ENCODE data around the gene MRAP. TPM values are rescaled to one million over a fixed set of nuclear protein-coding genes. Genes with fewer than 3 reads are reported as not detected.
"Not testable (repeated sequence)": the region's sequence is repeated elsewhere in the genome, so short reads cannot be mapped to it uniquely, and the experiment has no call there.

Gene MRAP
- 0.31 TPM in 1 of 2 replicates, not detected in the other for total RNA-seq (2014; rRNA removed; shearing (Covaris generic))
- polyA plus RNA-seq (2015; cell fraction: cytosol; rRNA removed) = not detected in 2 replicates
- not detected in 2 replicates for polyA plus RNA-seq (2015; cell fraction: nucleus; rRNA removed)

DNA sequence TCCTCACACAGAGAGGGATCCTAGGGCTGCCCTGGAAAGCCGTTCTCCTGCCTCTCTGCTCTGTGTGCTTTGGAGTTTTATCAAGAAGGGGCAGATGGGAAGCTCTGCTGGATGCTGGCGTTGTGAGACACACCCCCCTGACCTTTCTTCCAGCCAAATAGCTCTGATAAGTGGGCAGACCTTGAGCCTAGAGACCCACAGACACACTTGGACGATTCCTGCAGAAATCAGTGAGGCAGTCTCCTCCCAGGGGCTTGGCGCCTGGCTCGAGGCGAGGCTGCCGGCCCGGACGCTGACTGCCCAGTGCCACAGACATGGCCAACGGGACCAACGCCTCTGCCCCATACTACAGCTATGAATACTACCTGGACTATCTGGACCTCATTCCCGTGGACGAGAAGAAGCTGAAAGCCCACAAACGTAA, at the start of gene MRAP:
MRAP (plus strand) TSS at position 198 of the 424 bp plus-strand sequence; CDS start at position 315, 117 bp downstream.
- no peak for DNase-seq (ENCODE audit: low read depth)

DNA sequence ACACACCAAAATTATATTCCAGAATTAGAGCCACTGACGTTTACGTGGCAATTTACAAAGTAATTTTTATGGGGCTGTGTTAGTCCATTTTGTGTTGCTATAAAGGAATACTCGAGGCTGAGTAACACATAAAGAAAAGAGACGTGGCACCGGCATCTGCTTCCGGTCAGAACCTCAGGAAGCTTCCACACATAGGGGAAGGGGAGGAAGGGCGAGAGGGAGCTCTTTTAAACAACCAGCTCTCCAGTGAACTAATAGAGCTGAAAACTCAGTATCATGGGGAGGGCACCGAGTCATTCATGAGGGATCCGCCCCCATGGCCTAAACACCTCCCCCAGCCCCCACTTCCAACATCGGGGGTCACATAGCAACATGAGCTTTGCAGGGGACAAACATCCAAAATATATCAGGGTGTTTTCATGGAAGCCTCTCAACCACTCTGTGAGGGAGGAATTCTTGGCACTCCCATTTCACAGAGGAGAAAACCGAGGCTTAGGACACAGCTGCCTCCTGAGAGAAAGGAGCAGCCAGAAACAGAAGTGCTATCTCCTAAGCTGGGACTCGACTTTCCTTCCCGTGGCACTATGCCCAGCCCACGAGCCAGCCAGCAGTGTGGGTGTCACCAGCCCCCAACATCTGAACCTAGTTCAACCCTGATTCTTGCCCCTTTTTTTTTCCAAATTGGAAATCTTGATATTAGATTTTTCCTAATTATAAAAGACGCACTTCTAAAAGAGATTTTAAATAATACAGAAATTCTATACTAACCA, 49.0 kb upstream of the MRAP start:
- no peak for DNase-seq (ENCODE audit: low read depth)

DNA sequence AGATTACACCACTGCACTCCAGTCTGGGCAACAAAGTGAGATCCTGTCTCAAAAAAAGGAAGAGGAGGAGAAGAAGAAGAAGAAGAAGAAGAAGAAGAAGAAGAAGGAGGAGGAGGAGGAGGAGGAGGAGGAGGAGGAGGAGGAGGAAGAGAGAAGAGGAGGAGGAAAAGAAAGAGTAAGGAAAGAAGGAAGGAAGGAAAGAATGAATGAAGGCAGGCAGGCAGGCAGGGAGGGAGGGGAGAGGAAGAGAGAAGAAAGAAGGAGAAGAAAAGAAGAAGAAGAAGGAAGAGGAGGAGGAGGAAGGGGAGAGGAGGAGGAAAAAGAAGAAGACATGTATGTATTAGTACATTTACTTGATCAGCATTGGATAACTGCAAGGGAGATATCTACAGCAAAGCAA, 46.5 kb upstream of the MRAP start:
- no peak for DNase-seq (ENCODE audit: low read depth)

DNA sequence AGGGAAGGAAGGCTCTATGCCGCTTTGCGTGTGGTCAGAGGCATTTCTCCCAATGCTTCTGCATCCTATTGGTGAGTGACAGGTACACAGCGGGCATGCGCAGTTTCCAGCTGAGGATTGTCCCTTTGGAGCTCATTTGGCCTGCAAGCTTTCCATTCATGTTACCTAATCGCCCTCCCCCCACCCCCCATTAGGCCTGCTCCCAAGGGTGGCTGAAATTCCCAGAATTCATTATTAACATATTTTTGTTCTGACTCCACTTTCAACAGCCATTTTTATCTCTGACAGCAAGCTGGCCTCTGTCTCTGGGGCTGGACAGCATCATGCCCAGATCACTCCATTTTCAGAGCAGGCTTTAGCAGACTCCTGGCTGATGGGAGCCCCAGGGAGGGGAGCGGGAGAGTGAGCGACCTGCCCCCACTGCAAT, 45.4 kb upstream of the MRAP start:
- DNase-seq (ENCODE audit: low read depth) = no peak

DNA sequence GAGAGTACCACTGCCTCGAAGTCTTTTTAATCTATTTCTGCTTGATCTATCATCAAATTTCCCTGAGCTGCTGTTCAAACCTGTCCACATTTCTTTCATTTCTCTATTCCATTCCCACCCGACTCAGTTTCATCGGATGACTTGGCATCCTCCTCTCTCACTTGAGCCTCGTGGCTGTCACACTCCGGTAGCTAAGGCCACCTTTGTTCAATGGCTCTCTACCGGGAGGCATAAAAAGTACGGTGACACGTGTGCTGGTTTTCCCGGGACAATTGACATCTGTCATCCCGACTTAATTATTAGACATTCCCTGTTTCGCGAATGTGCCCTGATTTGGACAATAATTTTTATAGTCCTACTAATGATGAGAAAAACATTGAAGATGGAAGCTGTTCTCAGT, 42.4 kb upstream of the MRAP start:
- DNase-seq (ENCODE audit: low read depth) = no peak

DNA sequence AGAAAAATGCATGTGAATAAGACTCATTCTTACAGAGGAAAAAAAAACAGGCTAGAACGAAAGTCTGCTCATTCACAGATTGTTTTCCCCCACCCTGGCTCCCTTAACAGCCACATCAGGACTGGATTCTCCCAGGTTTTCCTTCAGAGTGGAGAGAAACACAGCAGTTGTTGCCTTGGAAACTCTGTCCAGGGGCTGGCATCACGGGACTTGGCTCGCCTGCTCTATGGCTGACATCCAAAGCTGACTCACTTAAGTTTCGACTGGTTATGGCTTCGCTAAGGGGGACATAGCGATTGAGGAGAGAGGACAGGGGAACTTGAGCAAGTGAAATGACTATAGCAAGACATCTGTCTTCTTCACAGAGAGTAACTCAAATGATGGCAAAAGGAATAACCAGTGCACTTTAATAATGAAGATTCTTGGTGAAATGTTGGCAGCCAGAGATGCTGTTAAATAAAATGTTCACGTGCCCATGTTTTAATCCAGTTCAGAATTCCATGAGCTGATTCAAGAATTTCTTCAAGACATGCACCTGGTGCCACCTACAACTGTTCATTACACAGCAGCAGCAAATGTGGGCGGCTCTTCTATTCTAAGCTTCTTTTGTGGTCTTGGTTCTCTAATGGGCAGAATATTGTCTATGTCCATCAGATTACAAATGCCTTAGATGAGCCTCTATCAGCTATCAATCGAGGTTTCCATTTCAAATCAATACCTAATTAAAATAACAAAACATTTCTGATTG, 41.6 kb upstream of the MRAP start:
- DNase-seq (ENCODE audit: low read depth) = peak; percentile 83

DNA sequence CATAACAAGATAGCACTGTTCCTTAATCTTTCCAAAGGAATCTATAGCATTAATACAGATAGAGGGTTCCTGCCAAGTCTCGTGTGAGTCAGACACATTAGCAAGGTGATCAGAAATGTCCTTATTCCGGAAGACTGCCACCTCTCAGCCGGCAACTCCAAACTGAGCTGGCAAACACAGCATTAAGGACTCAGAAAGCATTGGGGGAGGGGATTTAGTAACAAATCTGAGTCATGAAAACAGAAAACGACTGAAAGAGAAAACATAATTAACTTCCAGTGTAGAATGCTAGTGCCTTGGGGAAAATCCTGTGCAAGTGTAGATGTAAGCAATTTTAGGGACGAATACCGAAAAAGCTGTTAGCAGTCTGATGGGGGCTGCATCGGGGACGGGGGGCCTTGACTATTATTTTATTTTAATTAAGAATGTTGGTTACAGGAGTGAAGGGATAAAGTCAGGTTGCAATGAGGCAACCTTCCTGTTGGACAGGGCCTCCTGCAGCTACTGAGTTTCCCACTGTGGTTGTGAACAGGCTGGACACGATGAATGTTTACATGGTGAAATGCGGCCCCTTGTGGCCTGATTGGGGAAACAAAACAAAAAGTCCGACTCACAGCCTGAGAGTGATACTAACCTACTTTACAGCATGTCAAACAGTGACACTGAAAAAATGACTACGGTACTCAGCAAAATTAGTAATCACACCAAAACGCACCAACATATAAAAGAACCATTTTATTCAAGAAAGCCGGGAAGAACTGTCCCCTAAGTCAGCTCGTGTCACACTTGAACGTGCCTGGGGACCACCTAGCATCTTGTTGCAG, 40.5 kb upstream of the MRAP start:
- peak; percentile 73 for DNase-seq (ENCODE audit: low read depth)

DNA sequence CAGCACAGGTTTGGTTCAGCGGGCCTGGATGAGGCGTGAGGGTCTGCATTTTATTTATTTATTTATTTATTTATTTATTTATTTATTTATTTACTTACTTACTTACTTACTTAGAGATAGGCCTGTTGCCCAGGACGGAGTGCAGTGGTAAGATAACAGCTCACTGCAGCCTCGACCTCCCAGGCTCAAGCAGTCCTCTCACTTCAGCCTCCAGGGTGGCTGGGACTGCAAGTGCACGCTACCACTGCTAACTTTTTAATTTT, 39.9 kb upstream of the MRAP start:
- not testable (repeated sequence) for DNase-seq (ENCODE audit: low read depth)

DNA sequence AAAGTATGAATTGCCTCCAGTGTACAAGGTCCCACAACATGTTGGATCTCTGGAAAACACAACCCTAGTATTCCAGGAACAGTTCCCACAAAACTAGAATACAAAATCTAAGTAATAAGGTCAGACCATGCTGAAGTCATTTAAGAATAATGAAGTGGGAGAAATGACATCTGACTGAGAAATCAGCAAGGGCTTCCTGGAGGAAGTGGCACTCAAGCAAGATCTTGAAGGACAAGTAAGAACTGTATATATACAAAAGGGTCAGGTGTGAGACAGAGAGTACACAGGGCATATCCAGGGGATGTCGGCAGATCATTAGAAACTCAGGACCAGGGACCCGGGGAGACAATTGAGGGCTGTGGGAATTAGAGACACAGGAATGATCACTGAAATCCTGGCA, 38.5 kb upstream of the MRAP start:
- DNase-seq (ENCODE audit: low read depth) = no peak

DNA sequence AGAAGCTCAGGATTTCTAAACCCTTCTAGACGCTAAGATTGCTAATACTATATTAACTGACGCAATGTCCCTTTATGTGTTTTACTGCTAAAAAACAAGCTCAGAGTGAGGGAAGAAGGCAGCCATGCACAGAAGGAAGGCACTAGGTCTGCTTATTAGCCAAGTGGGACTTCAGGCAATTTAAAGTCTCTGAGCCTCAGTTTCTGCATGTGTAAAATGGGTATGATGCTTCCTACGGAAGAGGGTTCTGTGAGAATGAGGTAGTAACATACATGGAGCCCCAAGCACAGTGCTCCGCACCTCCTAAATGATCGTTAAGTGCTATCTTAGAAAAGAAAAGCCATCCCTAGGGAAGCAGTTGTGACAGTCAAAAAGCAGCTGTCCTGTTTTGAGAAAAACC, 36.7 kb upstream of the MRAP start:
- no peak for DNase-seq (ENCODE audit: low read depth)

DNA sequence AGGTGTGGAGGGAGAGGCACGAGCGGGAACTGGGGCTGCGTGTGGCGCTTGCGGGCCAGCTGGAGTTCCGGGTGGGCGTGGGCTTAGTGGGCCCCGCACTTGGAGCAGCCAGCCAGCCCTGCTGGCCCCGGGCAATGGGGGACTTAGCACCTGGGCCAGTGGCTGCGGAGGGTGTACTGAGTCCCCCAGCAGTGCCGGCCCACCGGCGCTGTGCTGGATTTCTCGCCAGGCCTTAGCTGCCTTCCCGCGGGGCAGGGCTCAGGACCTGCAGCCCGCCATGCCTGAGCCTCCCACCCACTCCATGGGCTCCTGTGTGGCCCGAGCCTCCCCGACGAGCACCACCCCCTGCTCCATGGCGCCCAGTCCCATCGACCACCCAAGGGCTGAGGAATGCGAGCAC, 33.3 kb upstream of the MRAP start:
- DNase-seq (ENCODE audit: low read depth) = not testable (repeated sequence)

DNA sequence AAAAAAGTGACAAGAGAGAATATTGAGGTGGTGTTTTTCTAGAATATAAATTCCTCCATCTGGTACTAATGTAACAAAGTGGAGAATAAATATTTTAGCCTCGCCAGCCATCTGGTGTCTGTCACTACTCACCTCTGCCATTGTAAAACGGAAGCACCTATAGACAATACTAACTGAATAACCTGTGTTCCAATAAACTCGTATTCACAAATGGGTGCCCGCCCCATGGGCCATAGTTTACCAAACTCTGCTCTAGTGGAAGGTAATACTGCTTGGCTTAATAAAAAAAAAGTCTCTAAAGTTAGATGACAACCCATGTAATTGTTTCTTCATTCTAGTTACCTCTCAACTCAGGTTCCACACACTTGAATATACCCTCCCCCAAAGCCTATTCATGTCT, 27.9 kb upstream of the MRAP start:
- DNase-seq (ENCODE audit: low read depth) = no peak

DNA sequence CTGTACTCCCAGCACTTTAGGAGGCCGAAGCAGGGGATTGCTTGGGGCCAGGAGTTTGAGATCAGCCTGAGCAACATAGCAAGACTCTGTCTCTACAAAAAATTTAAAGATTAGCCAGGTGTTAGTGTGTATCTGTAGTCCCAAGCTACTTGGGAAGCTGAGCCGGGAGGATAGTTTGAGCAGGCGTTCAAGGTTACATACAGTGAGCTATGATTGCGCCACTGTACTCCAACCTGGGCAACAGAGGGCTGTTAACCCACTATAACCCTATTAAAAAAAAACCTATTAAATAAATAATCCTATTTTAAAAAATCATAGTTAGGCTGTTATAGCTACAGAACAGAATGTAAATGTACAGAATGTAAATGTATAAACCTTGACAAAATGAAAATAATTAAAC, 22.0 kb upstream of the MRAP start:
- no peak for DNase-seq (ENCODE audit: low read depth)

DNA sequence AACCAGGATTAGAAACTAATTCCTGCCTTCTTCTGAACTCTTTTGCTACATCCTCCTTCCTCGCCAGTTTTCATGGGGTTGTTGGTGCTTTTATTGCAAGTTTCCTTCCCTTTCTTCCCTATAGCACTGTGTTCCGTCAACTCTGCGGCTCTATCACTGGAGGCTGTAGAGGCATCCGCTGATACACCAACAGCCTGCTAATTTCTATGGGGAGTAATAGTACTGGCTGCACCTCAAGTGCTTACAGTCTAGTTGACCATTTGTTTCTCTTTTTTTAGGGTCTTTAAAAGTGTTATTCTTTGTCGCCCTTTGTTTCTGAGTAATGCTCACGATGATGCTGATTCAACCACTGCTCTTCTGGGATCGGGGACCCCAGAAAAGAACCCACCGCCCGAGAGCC, 20.6 kb upstream of the MRAP start:
- no peak for DNase-seq (ENCODE audit: low read depth)

DNA sequence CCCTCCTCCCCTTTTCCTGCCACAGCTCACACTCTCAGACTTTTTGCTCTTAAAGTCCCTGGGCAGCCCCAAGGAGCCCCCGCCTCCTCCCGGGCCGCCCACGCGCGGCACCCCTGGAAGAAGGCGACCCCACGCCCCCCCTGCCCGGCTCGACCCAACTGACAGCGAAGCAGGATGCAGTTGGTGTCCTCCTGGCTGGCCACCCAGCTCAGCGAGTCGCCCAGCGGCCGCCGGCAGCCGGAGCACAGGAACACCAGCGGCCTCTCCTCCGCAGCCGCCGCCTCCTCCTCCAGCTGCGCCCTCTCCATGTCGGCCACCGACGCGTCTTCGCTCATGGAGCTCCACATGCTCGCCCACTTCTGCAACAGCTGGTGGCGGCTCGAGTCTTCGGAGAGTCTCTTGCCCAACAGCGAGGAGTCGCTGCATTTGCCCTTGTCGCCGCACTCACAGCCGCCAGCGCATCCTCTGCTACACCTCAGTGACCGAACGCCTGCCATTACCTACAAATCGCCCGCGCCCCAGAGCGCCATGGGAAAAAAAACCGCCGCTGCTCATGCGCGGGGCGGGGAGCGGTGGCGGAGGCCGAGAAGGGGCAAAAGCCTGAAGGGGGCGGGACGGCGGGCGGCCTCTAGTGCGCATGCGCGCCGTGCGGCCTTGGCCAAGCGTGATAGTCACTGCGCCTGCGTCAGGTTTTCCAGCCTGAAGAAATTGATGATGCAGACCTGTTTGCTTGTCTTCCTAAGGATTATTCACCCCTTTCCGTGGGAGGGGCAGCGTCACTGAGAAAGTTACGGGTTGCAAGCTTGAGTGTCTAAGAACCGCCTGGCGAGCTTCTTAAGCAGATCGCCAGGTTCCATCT, 19.9 kb upstream of the MRAP start, which contains the start of gene MIS18A:
MIS18A (minus strand) TSS at position 532 of the 859 bp plus-strand sequence; CDS start at position 497, 35 bp downstream.
- DNase-seq (ENCODE audit: low read depth) = peak; percentile 95

DNA sequence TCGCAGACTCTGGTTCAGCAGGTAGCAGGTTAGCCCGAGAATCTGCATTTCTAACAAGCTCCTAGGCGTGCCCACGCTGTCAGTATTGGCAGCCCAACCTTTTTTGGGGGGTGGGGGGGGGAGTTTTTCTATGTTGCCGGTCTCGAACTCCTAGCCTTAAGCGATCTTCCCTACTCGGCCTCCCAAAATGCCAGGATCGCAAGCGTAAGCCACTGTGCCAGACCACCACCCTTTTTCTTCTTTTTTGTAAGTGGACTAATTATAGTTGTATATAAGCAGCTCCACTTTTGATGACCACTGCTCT, 19.3 kb upstream of the MRAP start:
- no peak for DNase-seq (ENCODE audit: low read depth)

DNA sequence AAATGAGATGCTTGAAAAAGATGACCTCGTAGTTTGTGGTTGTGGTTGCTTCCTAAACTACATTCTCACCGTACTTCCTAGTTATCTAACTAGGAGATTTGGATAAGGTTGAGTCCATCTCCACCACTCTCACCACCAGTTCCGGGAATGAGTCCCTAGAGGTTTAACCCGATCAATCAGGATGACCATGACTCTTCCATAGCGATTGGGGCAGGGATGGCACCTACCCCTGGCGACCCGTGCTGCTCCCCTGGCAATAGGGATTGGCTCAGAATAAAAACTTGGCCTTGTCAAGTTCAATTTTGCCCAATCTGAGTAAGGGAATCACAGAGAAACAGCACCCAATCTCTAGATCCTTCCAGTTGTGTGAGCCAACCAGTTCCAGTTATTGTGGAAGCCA, 17.1 kb upstream of the MRAP start:
- no peak for DNase-seq (ENCODE audit: low read depth)

DNA sequence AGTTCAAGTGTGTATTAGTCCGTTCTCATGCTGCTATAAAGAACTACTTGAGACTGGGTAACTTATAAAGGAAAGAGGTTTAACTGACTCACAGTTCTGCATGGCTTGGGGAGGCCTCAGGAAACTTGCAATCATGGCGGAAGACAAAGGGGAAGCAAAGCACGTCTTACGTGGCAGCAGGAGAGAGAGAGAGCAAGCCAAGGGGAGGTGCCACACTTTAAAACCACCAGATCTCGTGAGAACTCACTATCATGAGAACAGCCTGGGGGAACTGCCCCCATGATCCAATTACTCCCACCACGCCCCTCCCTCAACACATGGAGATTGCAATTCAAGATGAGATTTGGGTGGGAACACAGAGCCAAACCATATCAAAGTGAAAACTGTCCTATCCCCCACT, 15.7 kb upstream of the MRAP start:
- DNase-seq (ENCODE audit: low read depth) = no peak

DNA sequence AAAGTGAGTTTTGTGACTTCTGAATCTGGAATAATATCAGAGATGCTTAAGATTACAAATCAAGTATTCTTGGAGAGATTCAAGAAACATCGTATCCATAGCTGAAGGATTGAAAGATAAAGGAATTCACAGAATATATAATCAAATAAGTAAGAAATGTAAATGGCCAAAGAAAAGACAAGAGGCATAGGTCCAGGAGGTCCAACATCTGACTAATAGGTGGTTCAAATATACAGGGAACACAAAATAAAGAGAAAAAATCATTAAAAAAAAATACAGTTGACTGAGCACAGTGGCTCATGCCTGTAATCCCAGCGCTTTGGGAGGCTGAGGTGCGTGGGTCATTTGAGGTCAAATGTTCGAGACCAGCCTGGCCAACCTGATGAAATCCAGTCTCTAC, 13.2 kb upstream of the MRAP start:
- no peak for DNase-seq (ENCODE audit: low read depth)

DNA sequence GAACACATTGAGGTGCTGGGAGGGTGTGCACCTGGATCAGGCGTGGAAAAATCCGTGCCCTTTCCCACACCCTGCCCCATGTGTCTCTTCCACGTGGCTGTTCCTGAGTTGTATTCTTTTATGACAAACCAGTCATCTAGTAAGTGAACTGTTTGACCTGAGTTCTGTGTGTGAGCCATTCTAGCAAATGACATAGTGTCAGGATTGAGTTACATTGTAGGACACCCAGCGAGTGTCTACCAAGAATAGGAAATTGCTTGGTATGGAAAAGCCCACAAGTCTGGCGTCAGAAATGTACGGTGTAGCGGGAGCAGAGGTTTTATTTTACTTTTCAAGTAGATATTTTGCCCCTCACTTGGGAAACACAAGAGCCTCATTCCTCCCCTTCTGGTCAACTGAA, 1.2 kb upstream of the MRAP start:
- DNase-seq (ENCODE audit: low read depth) = no peak

DNA sequence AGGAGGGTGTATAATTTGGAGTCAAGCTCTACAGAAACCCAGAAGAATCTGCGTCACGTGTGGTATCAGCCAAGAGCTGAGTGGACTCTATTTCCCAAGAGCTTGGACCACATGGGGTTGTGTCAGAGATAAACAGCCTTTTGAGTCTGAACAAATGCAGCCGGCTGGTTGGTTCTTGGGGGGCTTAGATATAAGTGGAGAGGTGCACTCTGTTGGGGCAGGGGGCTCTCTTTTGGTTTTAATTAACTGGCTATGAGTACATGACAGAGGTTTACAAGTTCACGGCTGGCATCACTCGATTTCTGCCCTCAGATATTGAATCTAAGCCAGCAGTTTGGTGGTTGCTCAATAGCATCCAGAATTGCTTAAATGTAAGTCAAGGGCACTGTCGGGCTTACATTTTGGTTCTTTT, 501 bp upstream of the MRAP start:
- DNase-seq (ENCODE audit: low read depth) = no peak
